ENCODE measurements around the gene FBXL17.

DNA sequence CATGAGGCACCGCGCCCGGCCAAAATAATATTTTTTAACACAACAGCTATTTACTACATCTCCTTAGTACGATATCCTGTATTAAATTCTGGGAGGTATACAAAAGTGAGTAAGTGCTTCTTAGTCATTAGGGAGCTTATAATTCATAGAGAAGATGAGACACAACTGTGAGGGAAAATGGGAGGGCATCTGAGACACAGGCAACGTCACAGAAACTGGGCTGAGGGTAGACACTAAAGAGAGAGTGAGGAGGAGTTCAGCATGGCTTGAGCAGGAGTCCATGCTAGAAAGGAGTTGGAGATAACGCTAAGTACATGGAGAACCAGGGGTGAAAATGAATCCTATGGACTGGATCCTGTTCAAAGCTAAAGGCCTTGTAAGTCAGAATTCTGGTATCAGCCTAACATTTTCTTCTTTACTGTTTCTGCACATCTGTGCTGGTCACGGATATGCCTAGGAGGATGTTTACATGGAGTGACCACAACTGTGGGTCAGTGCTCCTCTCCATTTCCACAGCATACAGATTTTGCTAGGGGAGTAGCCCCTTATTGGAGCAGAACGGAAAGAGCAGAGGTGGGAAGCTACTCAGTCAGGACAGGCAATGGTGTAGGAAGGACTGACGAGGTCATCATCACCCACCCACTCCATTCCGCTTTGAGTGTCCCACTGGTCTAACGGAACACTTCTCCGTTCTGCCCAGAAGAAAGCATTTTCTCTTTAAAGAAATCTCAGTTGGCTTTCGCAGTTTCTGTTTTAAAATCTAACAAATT is 400.8 kb downstream of the FBXL17 start:
- TF ChIP-seq, protein P1, sequence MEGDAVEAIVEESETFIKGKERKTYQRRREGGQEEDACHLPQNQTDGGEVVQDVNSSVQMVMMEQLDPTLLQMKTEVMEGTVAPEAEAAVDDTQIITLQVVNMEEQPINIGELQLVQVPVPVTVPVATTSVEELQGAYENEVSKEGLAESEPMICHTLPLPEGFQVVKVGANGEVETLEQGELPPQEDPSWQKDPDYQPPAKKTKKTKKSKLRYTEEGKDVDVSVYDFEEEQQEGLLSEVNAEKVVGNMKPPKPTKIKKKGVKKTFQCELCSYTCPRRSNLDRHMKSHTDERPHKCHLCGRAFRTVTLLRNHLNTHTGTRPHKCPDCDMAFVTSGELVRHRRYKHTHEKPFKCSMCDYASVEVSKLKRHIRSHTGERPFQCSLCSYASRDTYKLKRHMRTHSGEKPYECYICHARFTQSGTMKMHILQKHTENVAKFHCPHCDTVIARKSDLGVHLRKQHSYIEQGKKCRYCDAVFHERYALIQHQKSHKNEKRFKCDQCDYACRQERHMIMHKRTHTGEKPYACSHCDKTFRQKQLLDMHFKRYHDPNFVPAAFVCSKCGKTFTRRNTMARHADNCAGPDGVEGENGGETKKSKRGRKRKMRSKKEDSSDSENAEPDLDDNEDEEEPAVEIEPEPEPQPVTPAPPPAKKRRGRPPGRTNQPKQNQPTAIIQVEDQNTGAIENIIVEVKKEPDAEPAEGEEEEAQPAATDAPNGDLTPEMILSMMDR (IDR thresholded peaks at IDR 0.05) = no peak
- TF ChIP-seq POLR2AphosphoS5 (IDR thresholded peaks at IDR 0.05) = no peak
- TF ChIP-seq EP300 (IDR thresholded peaks at IDR 0.05) = no peak
- no peak for TF ChIP-seq POLR2A (IDR thresholded peaks at IDR 0.05)
